NB4 (cell line): ENCODE results near the gene KLHL22.

Source experiments
- MYC ChIP-seq: IDR thresholded peaks from 2 replicates; pipeline ENCODE4 v1.6.1; 2011; ENCODE audit warnings: low read depth, low read length
- POLR2A ChIP-seq: IDR thresholded peaks from 2 replicates; pipeline ENCODE4 v1.6.1; 2011; ENCODE audit warnings: mild to moderate bottlenecking; ENCODE audit not compliant: insufficient read length; ENCODE audit errors: extremely low read depth
- TF ChIP-seq, protein P1 (sequence below): IDR thresholded peaks from 2 replicates; pipeline ENCODE4 v1.6.1; 2011; ENCODE audit warnings: low read depth, low read length
- TF ChIP-seq, protein P2 (sequence below): IDR thresholded peaks from one replicate; pipeline ENCODE4 v1.5.1; 2012; ENCODE audit warnings: low read depth, low read length

DNA sequence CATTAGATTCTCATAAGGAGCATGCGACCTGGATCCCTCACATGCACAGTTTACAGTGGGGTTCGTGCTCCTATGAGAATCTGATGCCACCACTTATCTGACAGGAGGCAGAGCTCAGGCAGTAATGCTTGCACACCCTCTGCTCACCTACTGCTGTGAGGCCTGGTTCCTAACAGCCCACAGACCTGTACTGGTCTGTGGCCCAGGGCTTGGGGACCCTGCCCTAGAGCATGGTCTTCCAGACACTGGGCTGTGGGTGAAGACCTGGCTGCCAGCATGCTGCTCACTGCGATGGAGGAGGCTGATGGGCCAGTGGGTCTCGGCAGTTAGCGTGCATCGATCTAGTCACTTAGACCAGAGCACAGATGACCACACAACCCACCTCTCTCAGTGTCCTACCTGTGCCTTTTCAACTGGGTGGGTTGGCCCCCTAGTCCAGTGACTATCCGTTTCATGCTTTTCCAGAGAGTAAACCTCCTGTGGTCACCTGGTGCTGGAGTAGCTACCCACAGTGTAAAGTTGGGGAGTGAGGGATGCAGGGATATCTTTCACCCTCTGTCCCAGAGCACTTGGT lies 32.9 kb upstream of the KLHL22 start:
- TF ChIP-seq, protein P1, sequence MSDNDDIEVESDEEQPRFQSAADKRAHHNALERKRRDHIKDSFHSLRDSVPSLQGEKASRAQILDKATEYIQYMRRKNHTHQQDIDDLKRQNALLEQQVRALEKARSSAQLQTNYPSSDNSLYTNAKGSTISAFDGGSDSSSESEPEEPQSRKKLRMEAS, result no peak
- TF ChIP-seq, protein P2, sequence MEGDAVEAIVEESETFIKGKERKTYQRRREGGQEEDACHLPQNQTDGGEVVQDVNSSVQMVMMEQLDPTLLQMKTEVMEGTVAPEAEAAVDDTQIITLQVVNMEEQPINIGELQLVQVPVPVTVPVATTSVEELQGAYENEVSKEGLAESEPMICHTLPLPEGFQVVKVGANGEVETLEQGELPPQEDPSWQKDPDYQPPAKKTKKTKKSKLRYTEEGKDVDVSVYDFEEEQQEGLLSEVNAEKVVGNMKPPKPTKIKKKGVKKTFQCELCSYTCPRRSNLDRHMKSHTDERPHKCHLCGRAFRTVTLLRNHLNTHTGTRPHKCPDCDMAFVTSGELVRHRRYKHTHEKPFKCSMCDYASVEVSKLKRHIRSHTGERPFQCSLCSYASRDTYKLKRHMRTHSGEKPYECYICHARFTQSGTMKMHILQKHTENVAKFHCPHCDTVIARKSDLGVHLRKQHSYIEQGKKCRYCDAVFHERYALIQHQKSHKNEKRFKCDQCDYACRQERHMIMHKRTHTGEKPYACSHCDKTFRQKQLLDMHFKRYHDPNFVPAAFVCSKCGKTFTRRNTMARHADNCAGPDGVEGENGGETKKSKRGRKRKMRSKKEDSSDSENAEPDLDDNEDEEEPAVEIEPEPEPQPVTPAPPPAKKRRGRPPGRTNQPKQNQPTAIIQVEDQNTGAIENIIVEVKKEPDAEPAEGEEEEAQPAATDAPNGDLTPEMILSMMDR, result no peak
- no peak for TF ChIP-seq MYC
- TF ChIP-seq POLR2A, result no peak
